HG03066 (cell line): Measurements from ENCODE around the gene LARP4B.

ENCODE experiments used
- ATAC-seq: cut with Tn5 transposase; IDR thresholded peaks from one replicate; pipeline ENCODE4 v1.9.1; 2021; ENCODE audit warnings: low read depth; ENCODE audit not compliant: unreplicated experiment

LARP4B gene

GRCh38 chr10:839550-840205 lies 91.8 kb downstream of the LARP4B start:
- no peak for ATAC-seq

- ATAC-seq, result no peak
Measured at GRCh38 chr10:836782-837181, 94.7 kb downstream of the LARP4B start.

- no peak for ATAC-seq
Measured at GRCh38 chr10:834493-834892, 97.0 kb downstream of the LARP4B start.

GRCh38 chr10:829241-829640 lies 102.3 kb downstream of the LARP4B start:
- ATAC-seq, result no peak

- no peak for ATAC-seq
Measured at GRCh38 chr10:828191-828590, 103.3 kb downstream of the LARP4B start.

GRCh38 chr10:824946-825345 lies 106.6 kb downstream of the LARP4B start:
- ATAC-seq, result no peak

GRCh38 chr10:824497-824896 lies 107.0 kb downstream of the LARP4B start:
- no peak for ATAC-seq

GRCh38 chr10:822661-823367 lies 108.7 kb downstream of the LARP4B start:
- peak; percentile 56 for ATAC-seq

- no peak for ATAC-seq
Measured at GRCh38 chr10:822197-822596, 109.3 kb downstream of the LARP4B start.

- no peak for ATAC-seq
Measured at GRCh38 chr10:821322-821721, 110.2 kb downstream of the LARP4B start.

- no peak for ATAC-seq
Measured at GRCh38 chr10:819816-820215, 111.7 kb downstream of the LARP4B start.

GRCh38 chr10:819326-819725 lies 112.2 kb downstream of the LARP4B start:
- ATAC-seq, result no peak

- no peak for ATAC-seq
Measured at GRCh38 chr10:818526-819220, 112.8 kb downstream of the LARP4B start.

- ATAC-seq, result no peak
Measured at GRCh38 chr10:818010-818409, 113.5 kb downstream of the LARP4B start.

GRCh38 chr10:817371-817770 lies 114.1 kb downstream of the LARP4B start:
- ATAC-seq, result no peak

- ATAC-seq, result no peak
Measured at GRCh38 chr10:816958-817357, 114.5 kb downstream of the LARP4B start.

- ATAC-seq, result no peak
Measured at GRCh38 chr10:816091-816477, 115.4 kb downstream of the LARP4B start.

GRCh38 chr10:815338-816090 lies 116.0 kb downstream of the LARP4B start:
- ATAC-seq, result no peak

GRCh38 chr10:814536-815302 lies 116.8 kb downstream of the LARP4B start:
- ATAC-seq, result no peak

- ATAC-seq, result no peak
Measured at GRCh38 chr10:813286-813685, 118.2 kb downstream of the LARP4B start.
